Head of caudate nucleus (tissue), 42 donors: ENCODE results near the gene SFI1.

Source experiments
- DNase-seq, 42 donors: peaks; one replicate each; pipeline versions ENCODE4 v3.0.0 to v3.0.0-alpha.2; 2020 to 2021; ENCODE audit warnings: mixed read lengths in 7 of 42
- intact Hi-C: fragments of 100-400 bp; cut with DNase I; formaldehyde crosslinking; loops from one replicate; pipeline ENCODE4 v1.15.0; 2022

The SFI1 gene

GRCh38 chr22:31622980-31623379 is 126.6 kb downstream of the SFI1 start:
- DNase-seq: no peak
- intact Hi-C loops: no loop called here

- intact Hi-C loops: no loop called here
- DNase-seq: peak in 1 of 42 donors; percentile 43
Observed at GRCh38 chr22:31623592-31624304, 127.4 kb downstream of the SFI1 start.

- intact Hi-C loops: no loop called here
- peak in 1 of 42 donors; percentile 38 for DNase-seq
Observed at GRCh38 chr22:31625257-31625640, 128.9 kb downstream of the SFI1 start.

DNA sequence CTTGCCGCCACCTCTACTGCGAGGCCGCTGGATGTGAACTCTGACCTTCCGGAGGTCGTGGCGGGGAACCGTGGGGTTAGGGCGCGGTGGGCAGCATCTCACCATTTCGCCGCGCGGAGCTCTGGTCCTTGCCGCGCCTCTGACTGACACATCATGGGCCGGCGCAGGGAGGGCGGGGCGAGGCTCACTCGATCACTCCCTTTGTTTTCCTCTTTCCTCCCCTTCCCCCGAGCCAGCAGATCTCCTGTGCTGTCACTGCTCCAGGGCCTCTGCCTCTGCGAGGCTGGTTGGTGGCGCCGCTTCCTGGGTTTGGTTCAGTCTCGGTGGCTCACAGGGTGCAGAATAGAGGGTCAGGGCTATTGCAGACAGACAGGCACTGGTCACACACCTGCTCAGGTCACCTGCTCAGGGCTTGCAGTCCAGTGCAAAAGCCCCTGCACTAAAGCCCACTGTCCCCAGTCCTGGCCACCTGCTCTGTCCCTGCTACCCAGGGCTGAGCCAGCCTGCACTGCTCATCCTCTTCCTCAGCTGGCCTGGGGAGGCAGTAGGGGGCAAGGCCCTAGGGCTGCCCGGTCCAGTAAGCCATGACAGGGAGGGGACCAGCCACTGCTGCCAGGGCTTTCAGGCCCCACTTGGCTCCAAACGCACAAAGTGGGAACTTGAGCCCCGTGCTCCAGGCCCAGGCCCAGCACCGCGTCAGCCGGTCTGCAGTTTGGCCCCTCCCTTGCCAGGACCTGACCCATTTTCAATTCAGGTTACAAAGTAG is 129.5 kb downstream of the SFI1 start:
- DNase-seq: peak; percentile 65 to 95 (median 83)
- intact Hi-C loops: no loop called here

- no peak for DNase-seq
- intact Hi-C loops: no loop called here
Observed at GRCh38 chr22:31626427-31627150, 130.3 kb downstream of the SFI1 start.

- no peak for DNase-seq
- intact Hi-C loops: no loop called here
Observed at GRCh38 chr22:31627223-31627731, 130.9 kb downstream of the SFI1 start.

- intact Hi-C loops: no loop called here
- no peak for DNase-seq
Observed at GRCh38 chr22:31628362-31628761, 132.0 kb downstream of the SFI1 start.

GRCh38 chr22:31628969-31629708 is 132.8 kb downstream of the SFI1 start:
- intact Hi-C loops: no loop called here

GRCh38 chr22:31629741-31630184 is 133.4 kb downstream of the SFI1 start:
- intact Hi-C loops: loop anchor here (5.0 kb wide), 1 partner anchor 72 kb away; no protein-coding TSS in a partner anchor
- no peak for DNase-seq

More at GRCh38 chr22:31628969-31629708, 132.8 kb downstream of the SFI1 start:
- DNase-seq: no peak

DNA sequence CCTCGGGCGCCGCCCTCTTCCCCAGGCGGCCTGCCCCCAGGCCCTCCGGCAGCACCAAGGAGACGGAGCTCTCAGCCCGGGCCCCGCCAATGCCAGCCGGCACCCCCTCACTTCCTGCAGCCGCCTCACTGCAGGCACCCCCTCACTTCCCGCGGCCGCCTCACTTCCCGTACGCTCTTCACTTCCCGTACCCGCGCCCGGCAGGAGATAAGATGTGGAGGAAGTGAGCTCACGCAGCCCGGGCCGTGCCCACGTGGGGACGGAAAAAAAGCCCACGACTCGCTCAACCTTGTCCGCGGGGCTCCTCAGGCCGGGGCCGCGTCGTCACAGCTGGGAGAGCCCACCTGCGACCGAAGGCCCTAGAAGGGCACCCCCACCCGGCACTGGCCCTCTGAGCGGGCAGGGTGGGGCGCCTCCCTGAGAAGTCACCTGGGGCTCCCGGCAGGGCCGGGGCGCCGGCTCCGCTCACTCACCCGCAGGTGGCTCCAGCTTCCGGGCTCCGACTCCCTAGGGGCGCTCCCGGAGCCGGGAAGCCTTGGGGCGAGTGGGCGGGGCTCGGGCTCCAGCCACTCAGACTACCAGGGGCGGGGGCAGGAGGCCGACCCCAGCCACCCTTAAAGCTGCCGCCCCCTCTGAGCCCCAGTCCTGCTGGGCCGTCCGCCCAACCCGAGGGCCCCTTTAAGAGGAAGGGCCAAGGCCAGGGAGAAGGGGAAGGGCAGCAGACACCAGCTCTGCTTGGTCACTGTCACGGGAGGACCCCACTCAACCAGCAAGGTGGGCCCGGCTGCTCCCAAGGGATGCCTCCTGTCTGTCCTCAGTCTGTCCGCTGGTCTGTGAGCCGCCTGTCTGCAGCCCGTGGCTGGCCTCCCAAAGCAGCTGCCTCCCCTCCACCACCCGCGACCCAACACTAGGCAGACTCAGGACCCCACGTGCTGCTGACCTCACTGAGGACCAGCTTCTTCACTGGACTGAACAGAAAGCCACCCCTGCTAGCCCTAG is 134.3 kb downstream of the SFI1 start:
- DNase-seq: peak; percentile 54 to 90 (median 80)
- intact Hi-C loops: loop anchor here (5.0 kb wide), 1 partner anchor 73 kb away; no protein-coding TSS in a partner anchor

DNA sequence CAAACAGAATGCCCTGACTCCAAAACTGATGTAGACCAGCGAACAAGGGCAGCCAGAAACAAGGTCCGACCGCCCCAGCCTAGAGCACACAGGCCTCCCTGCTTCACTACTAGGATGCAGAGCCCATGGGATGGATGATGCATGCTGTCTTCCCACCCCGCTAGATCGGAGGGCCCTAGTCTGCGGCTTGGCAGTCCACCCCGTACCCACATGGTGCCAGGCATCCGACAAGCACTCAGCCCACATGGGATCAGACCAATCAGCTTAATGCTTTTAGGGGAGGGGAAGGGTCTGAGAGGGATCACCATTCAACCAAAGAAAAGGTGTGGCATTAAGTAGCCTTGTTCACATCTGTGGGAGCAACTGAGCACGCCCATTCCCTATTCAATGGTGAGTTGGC is 135.1 kb downstream of the SFI1 start:
- DNase-seq: no peak
- intact Hi-C loops: loop anchor here (5.0 kb wide), 1 partner anchor 74 kb away; no protein-coding TSS in a partner anchor

- intact Hi-C loops: no loop called here
- DNase-seq: no peak
Observed at GRCh38 chr22:31635638-31636306, 139.4 kb downstream of the SFI1 start.

DNA sequence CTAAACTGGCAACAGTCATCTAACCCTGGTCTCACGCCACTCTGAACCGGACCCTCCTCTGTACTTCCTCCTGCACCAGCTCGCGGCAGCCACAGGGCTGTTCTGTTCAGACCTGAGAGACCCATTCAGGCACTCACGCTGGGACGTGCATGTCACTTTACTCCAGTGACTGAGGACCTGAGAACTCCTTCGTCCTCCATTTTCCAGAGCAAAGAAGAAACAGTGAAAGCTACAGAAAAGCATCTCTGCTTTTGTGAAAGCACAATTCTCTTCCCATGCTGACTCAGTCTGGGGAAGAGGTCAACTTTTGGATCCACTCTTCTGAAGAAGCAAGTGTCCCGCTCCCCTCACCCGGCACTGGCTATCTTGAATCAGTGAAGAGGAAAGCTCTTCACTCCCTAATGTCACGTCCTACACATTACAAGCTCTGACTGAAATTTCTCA is 141.1 kb downstream of the SFI1 start:
- peak in 1 of 42 donors; percentile 61 for DNase-seq
- intact Hi-C loops: no loop called here

DNA sequence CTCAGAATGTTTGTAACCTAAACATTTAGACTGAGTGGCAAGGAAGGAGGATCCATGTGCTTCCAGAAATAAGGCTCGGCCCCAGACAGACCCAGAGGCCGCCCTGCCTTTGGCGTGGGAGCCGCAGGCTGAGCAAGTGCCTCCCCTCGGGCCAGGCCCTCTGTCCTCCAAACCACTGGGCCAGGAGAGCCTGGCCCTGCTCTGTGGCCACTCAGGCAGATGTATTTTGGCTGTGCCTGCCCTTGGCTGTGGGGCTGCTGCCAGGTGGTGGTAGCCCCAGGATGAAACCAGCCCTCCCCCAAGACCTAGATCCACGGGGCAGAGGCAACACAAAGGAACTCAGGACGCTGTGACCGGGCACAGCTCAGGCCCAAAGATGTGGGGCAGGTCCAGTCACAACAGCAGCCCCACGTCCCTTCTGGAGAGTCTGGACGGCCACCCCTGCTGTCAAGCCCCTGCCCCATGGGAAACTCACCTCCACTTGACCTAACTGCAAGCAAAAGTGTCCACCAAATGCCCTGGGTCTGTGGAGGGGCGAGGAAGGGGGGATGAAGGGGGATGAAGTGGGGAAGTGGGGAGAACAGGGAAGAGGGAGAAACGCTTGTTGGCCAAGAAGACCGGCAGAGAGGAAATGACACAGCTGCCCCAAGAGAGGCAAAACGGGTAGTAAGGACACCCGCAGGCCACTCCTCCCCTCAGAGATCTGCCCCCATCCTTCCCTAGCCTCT is 141.7 kb downstream of the SFI1 start:
- DNase-seq: peak in 4 of 42 donors; percentile 32 to 64 (median 54)
- intact Hi-C loops: no loop called here

DNA sequence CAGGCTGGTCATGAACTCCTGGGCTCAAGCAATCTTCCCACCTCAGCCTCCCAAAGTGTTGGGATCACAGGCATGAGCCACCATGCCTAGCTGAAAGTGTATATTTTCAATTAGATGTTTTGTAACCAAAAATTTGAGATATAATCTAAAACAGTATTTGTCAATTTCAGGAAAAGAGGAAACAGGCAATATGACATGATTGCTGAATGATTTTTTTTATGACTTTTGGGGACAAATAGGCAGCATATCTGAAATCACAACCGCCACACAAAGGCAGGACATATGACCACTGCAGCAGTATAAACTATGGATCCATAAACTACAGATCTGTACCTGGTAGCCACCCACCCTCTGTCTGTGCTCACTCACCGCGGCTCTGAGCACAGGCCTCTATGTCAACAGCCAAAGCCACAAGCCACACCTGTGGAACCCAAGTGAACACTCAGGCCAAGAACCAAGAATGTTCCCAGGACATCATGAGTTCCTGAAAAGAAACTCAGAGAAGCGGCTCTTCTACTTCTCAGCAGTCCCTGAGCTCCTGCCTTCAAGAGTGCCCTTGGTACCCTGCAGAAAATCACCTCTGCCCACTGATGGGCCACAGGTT is 143.2 kb downstream of the SFI1 start:
- intact Hi-C loops: no loop called here
- DNase-seq: no peak
